OCI-M1 (cell line): ENCODE data around the gene LANCL3.
"Not testable (repeated sequence)": the region's sequence is repeated elsewhere in the genome, so short reads cannot be mapped to it uniquely, and the experiment has no call there.

ENCODE experiments used
- DNase-seq: peaks from one replicate; lab custom pipeline; 2025; lab: John Stamatoyannopoulos, UW

Gene LANCL3

DNA sequence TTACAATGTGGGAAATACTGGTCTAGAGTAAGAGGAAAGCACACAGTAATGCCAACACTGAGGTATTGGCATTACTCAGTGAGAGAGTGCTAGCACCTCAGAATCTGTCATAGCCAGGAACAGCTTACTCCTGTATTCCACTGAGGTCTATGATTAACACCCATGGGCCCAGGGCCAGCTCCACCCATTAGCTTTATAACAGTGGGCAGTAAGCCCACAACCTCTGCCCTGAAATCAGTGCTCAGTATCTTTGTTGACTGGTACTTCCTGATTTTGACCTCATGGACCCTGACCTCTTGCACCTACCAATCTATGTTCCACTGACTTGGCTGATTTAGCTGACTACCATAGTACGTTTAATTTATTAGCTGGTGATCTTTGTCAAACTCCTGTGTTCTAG lies 56.1 kb downstream of the LANCL3 start:
- no peak for DNase-seq

GRCh38 chrX:37638047-37638446 lies 66.6 kb downstream of the LANCL3 start:
- peak; percentile 74 for DNase-seq

- DNase-seq = peak; percentile 73
These were observed 68.7 kb downstream of the LANCL3 start for GRCh38 chrX:37640142-37640541.

DNA sequence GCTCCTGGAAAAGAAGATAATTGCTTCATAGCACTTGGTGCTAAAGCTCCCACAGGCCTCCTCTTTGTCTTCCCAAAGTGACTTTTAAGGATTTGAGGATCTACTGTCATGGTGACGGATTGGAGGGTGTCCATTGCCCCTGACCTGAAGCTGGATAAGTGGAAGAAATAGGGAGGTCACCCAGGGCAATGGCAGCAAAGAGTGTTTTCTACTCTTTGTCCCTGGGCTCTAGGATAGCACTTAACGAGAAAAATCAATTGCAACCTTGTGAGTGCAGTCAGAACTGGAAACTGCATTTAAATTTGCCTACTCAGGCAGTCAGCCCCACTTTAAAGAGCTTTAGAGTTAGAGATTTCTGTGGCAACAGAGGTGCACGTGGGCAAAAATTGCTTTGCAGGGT lies 70.4 kb downstream of the LANCL3 start:
- no peak for DNase-seq

GRCh38 chrX:37644381-37645305 lies 73.2 kb downstream of the LANCL3 start:
- DNase-seq = peak; percentile 42

DNA sequence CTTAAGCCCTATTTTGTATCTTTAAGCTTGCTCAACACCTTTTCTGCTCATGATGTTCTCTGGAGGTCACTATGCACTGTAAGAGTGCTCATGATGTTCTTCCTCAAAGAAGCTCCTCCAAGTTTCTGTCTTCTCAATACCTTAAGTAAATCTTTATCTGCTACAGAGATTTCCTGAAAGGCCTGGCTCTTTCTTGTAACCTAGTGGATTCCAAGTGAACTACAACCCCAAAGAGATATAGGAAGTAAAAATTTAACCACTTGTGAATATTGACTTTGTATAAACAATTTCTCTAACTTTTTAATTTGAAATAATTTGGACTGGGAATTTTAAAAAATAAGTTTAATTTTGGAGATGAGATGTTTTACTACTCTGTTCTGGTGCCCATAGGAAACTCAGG lies 74.8 kb downstream of the LANCL3 start:
- DNase-seq = peak; percentile 64

GRCh38 chrX:37650879-37651278 lies 79.4 kb downstream of the LANCL3 start:
- not testable (repeated sequence) for DNase-seq

DNA sequence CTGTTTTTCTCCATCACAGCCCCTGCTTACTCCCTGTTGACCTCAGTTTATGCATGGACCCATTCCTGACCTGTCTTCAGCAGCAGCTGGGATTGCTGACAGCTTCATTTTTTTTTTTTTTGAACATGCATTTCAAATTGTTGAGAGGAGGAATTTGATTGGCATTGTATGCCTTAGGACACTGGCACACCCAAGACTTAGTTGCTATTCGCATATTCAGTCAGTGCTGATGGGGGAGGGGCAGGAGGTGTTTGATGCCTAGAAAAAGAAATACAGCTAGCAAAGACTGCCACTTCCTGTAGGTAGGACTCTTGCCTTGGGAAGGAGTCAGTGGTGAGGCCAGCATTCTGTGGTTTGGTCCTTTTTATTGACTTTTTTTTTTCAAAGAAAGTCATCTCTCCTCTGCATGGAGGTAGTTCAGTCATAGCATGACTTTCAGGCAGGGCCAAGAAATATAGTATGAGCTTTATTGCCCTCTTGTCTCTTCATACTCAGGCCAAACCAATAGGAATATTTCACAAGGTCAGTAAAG lies 80.5 kb downstream of the LANCL3 start:
- peak; percentile 68 for DNase-seq

DNA sequence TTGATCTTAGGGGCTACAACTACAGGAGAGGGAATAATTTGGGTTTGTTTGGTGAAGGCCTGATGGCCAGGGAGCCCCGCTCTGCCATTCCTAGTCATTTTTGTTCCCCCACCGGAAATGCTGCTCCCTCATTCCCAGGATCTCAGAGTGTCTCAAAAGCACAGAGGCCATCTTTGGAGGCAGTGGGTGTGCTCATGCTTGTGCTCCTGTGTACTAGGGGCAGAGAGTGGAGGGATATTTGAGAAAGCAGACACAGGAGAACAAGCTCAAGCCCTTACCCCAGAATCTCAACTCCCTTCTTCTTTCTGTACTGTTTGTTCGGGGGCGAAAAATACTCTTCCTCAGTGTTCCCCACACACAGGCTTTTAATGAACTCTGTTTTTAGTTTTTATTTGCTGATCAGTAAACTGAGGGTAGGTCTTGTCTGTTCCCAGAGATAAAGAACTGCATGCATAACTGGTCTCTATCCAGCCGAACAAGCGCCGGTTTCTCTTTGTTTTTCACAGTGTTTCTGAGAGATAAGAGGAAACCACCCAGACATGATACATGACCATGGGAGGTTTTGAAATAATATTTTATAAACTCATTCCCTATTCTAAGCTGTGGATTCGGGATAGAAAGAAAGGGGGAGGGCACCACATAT lies 81.2 kb downstream of the LANCL3 start:
- DNase-seq = peak; percentile 92

DNA sequence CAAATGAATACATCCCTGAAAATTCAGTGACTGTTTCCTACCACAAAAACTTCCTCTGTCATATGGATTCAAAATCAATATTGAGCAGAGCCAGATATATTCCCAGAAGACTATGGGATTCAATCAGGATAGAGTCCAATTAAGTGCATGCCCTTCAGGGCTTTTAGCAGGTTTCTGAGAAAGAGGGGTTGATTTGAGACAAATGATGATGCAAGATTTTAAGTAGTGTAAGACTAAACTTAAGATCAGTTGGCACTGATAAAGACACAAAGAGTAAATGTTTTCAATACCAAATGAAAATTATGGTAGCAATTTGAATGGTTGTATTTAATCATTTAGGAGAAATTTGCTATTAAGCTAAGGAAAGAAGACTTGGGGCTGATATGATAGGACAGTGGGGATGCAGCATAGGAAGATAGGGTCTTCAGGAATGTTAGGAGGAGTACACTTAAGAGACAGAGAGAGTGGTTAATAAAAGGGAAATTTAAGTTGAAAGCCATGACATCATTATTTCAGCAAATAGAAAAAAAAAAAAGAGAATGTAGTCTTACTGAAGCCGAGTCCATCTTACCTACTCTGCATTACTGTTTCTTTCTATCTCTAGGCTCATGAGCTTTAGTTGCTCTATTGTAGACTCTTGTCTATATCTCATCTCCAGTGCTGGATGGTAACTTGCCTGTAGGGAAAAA lies 82.1 kb downstream of the LANCL3 start:
- peak; percentile 60 for DNase-seq

- DNase-seq = no peak
These were observed 87.0 kb downstream of the LANCL3 start for GRCh38 chrX:37658343-37659030.

GRCh38 chrX:37659047-37659446 lies 87.6 kb downstream of the LANCL3 start:
- DNase-seq = no peak

DNA sequence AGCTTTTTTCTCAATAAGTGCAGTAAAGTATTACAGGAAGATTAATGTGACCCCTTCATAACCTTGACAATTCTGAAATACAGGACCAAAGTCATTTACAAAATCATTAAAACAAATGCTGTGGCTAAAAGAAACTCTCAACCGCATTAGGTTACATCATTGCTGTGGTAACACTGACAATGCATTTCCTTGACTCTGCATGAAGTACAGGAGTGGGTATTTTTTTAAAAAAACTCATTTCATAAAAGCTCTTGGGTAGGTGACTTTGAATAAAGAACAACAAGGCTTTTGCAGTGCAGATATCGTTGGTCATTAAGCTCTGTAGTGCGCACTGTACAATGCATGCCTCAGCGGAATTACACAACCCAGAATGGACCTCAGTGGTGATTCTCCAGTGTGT lies 90.7 kb downstream of the LANCL3 start:
- no peak for DNase-seq

DNA sequence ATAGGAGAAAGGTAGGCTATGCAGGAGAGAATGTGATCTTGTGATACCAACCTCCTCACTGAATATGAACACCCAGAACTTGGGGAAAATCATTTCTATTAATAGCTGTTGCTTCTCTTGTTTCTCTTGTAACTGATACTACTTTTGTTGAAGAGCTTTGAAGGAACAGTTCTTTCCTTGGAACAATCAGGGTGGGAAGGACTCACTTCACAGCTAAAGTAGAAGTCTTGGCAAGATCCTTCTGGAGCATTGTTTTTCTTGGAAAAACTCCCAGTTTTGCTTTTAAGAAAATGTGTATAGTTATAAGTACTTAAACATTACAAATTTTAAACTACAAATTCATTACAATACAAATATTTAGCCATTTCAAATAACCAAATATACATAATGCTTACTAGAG lies 95.1 kb downstream of the LANCL3 start:
- DNase-seq = no peak

DNA sequence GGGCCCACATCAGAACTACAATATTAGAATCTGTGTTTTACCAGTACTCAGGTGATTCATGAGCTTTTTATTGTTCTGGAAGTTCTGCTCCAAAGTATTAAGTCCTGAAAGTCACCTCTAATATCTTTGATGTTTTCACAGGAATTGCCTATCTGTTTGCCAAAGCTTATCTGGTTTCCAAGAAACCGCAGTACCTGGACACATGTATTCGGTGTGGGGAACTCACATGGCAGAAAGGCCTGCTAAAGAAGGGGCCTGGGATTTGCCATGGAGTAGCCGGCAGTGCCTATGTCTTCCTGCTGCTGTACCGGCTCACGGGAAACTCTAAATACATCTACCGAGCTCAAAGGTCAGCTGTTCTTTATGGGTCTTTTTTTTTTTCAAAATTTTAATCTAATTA lies 95.7 kb downstream of the LANCL3 start:
- DNase-seq = no peak

DNA sequence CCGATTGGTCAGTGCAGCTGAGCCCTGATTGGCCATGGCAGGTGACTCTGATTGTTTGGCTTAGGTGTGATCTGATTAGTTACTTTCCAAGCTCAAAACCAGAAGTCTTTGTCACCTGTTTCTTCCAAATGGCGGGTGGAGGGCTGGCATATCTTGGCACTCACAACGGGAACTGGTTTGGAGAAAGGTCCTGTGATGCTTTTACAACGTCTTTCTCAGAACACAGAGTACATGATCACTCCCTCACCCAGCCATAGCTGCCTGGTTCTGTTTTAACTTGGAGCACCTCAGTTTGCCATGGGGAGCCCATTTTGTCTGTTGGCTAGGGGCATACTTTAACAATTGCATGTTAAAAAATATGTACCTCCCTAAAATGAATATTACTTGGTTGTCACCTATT lies 101.1 kb downstream of the LANCL3 start:
- DNase-seq = no peak

DNA sequence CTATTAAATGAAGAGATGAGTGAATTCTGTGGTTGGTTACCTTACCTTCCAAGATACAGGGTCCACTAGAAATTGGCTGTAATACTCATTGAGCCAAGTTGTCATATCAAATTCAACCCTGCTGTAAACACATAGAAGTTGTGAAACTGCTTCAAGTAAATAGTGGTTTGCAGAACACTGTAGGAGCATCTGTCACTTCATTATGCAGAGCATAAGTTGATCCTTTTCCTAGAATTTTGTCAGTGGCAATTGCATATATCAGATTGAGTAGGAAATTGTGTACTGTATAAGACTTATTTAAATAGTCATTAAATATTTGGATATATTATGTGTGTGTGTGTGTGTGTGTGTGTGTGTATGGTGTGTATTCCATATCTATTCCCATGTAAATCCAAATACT lies 105.3 kb downstream of the LANCL3 start:
- DNase-seq = no peak

DNA sequence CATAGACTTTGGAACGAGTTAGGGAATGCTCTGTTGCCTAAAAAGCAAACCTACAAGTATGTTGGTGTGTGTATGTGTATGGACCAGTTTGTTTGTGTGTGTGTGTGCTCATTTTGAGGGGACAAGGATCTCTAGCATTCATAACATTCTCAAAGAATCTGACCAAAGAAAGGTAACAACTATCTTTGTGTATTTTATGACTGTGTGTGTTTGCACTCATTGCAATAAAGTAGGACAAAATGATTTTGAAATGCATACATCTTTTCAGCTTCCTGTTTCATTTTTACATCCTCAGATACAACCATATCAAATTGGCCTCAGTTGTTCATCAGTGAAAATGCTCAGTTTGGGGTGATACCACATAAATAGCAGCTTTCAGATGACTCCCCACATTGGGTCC lies 105.8 kb downstream of the LANCL3 start:
- no peak for DNase-seq

GRCh38 chrX:37677765-37678164 lies 106.3 kb downstream of the LANCL3 start:
- peak; percentile 23 for DNase-seq

- DNase-seq = no peak
These were observed 107.1 kb downstream of the LANCL3 start for GRCh38 chrX:37678574-37678973.

GRCh38 chrX:37679230-37679629 lies 107.8 kb downstream of the LANCL3 start:
- peak; percentile 59 for DNase-seq

GRCh38 chrX:37679888-37680287 lies 108.4 kb downstream of the LANCL3 start:
- peak; percentile 91 for DNase-seq
